OCI-LY7 (cell line): ENCODE results near the gene ZNF423. TPM values are rescaled to one million over a fixed set of nuclear protein-coding genes. Genes with fewer than 3 reads are reported as not detected.

Experiments
- BruUV-seq: library from RNA; stranded (reverse); fragments of 400-500 nt; replicated peaks from 2 replicates; lab custom pipeline; 2021; lab: Mats Ljungman, UMichigan
- CTCF ChIA-PET: fragments of 300-600 bp; sonication (Branson Sonifier 250); formaldehyde crosslinking; loops from one replicate; lab custom pipeline; 2022; ENCODE audit warnings: antibody characterized with exemption; ENCODE audit not compliant: unreplicated experiment; lab: Charles Lee
- POLR2A ChIA-PET: fragments of 300-600 bp; sonication (Branson Sonifier 250); formaldehyde crosslinking; loops from one replicate; lab custom pipeline; 2022; ENCODE audit warnings: antibody characterized with exemption; lab: Charles Lee
- DNase-seq: peaks from one replicate; pipeline ENCODE4 v3.0.0-alpha.2; 2015; ENCODE audit warnings: low spot score
- H2AFZ ChIP-seq: fragments of 200-600 bp; sonication (generic), shearing (Covaris generic); 2 replicates; pipeline ENCODE4 v1.6.1; 2014; ENCODE audit warnings: mild to moderate bottlenecking, antibody characterized with exemption, low read length, moderate library complexity
- H3K27ac ChIP-seq: fragments of 200-600 bp; sonication (generic); 2 replicates; pipeline ENCODE4 v1.5.1; 2014; ENCODE audit warnings: mixed run types, low read depth, mild to moderate bottlenecking, moderate library complexity, low read length, inconsistent platforms; ENCODE audit not compliant: poor library complexity, severe bottlenecking
- H3K36me3 ChIP-seq: fragments of 200-600 bp; sonication (generic); 2 replicates; pipeline ENCODE4 v1.6.1; 2014; ENCODE audit warnings: mild to moderate bottlenecking, antibody characterized with exemption, low read length, moderate library complexity, mixed read lengths; ENCODE audit not compliant: insufficient read depth
- H3K4me1 ChIP-seq: fragments of 200-600 bp; sonication (generic); 2 replicates; pipeline ENCODE4 v1.5.1; 2014; ENCODE audit warnings: mild to moderate bottlenecking, low read length; ENCODE audit not compliant: insufficient read depth, poor library complexity, severe bottlenecking
- H3K4me2 ChIP-seq: fragments of 200-600 bp; sonication (generic); 2 replicates; pipeline ENCODE4 v1.6.1; 2014; ENCODE audit warnings: mild to moderate bottlenecking, low read length
- H3K4me3 ChIP-seq: fragments of 200-600 bp; sonication (generic); 2 replicates; pipeline ENCODE4 v1.5.1; 2014; ENCODE audit warnings: mild to moderate bottlenecking, low read depth, low read length; ENCODE audit not compliant: poor library complexity, severe bottlenecking
- H3K79me2 ChIP-seq: fragments of 200-600 bp; sonication (generic); 2 replicates; pipeline ENCODE4 v1.6.1; 2016; ENCODE audit warnings: low read depth, mild to moderate bottlenecking, low read length, moderate library complexity, mixed read lengths; ENCODE audit not compliant: insufficient read depth
- H3K9me2 ChIP-seq: fragments of 200-600 bp; sonication (generic); 2 replicates; pipeline ENCODE4 v1.6.1; 2016; ENCODE audit warnings: mild to moderate bottlenecking, low read length, mixed read lengths; ENCODE audit not compliant: insufficient read depth
- H3K9me3 ChIP-seq: fragments of 200-600 bp; sonication (generic); 2 replicates; pipeline ENCODE4 v1.6.1; 2014; ENCODE audit warnings: mild to moderate bottlenecking, mixed run types, low read length, mixed read lengths
- H4K20me1 ChIP-seq: fragments of 200-600 bp; sonication (generic); 2 replicates; pipeline ENCODE4 v1.6.1; 2014; ENCODE audit warnings: mild to moderate bottlenecking, antibody characterized with exemption, low read length, moderate library complexity, mixed read lengths; ENCODE audit not compliant: insufficient read depth
- CTCF ChIP-seq: fragments of 200-600 bp; sonication (generic); conservative IDR thresholded peaks from 2 replicates; pipeline ENCODE4 v1.5.1; 2014; ENCODE audit warnings: mild to moderate bottlenecking, antibody characterized with exemption, low read length, moderate library complexity, mixed read lengths
- EZH2phosphoT487 ChIP-seq: fragments of 200-600 bp; sonication (generic); IDR thresholded peaks from 2 replicates; pipeline ENCODE4 v1.6.1; 2018; ENCODE audit warnings: low read depth, borderline replicate concordance, mild to moderate bottlenecking, mixed run types, antibody characterized with exemption, low read length, moderate library complexity, mixed read lengths
- intact Hi-C: fragments of 100-400 bp; cut with micrococcal nuclease; formaldehyde crosslinking; loops from one replicate; pipeline ENCODE4 v1.10.0; 2022; ENCODE audit not compliant: unreplicated experiment
- total RNA-seq, 2 experiments: library from RNA; depleted of rRNA in 1 of 2; stranded (reverse); fragments of >200 nt in 1 of 2; shearing (Covaris generic) in 1 of 2; gene quantifications; 2 replicates each; pipeline ENCODE4 v1.2.3, GENCODE V29; 2014 to 2022

The ZNF423 gene
- total RNA-seq, 2 experiments from 2014 or later, result 0.09 to 0.13 TPM

- BruUV-seq, result no TSS peak
- TF ChIP-seq EZH2phosphoT487, result no peak
- no peak for TF ChIP-seq CTCF
- H2AFZ ChIP-seq, result no peak overlapping the region
- no peaks in the 10 kb centered on the region for H3K79me2 ChIP-seq
- H3K9me3 ChIP-seq, result no peaks in the 10 kb centered on the region
- H3K4me3 ChIP-seq, result no peak overlapping the region
- intact Hi-C loops, result loop anchor here (5.0 kb wide), 2 partner anchors 54 to 134 kb away; no protein-coding TSS in a partner anchor
- H3K4me2 ChIP-seq, result no peak overlapping the region
- H3K4me1 ChIP-seq, result peaks cover 21% of the 10 kb centered on the region
- no peak for DNase-seq
- no peaks in the 10 kb centered on the region for H3K36me3 ChIP-seq
- H3K9me2 ChIP-seq, result no peaks in the 10 kb centered on the region
- POLR2A ChIA-PET, result interaction anchor here (1.4 kb wide), 1 partner anchor 12 kb away, joined by 4 read pairs; no protein-coding TSS in a partner anchor
- CTCF ChIA-PET, result interaction anchor here (0.8 kb wide), 1 partner anchor 9 kb away, joined by 4 read pairs; no protein-coding TSS in a partner anchor
- H3K27ac ChIP-seq, result no peak overlapping the region
- no peaks in the 10 kb centered on the region for H4K20me1 ChIP-seq
Measured at GRCh38 chr16:49576173-49576494, 279.8 kb downstream of the ZNF423 start.

GRCh38 chr16:49575346-49576172 is 280.4 kb downstream of the ZNF423 start:
- Histone ChIP-seq H3K79me2 (no peaks in the 10 kb centered on the region), H3K4me1 (peaks cover 21% of the 10 kb centered on the region), H3K4me3 (no peak overlapping the region), H3K4me2 (peak overlapping the region; percentile 51), H2AFZ (peak overlapping the region; percentile 73), H3K27ac (peak overlapping the region; percentile 8), H3K36me3 (no peaks in the 10 kb centered on the region), H3K9me3 (no peaks in the 10 kb centered on the region), H3K9me2 (no peaks in the 10 kb centered on the region), H4K20me1 (no peaks in the 10 kb centered on the region)
- no TSS peak for BruUV-seq
- CTCF ChIA-PET, result interaction anchor here (0.6 kb wide), 1 partner anchor 87 kb away, joined by 3 read pairs; no protein-coding TSS in a partner anchor
- TF ChIP-seq EZH2phosphoT487, result no peak
- TF ChIP-seq CTCF, result no peak
- DNase-seq, result peak; percentile 84
- intact Hi-C loops, result loop anchor here (5.0 kb wide), 2 partner anchors 53 to 133 kb away; no protein-coding TSS in a partner anchor
- POLR2A ChIA-PET, result interaction anchor here (0.7 to 1.4 kb wide), 3 partner anchors 13 to 135 kb away, joined by 3 to 4 read pairs (median 3); no protein-coding TSS in a partner anchor
